Activated CD4-positive, alpha-beta T cell treated with anti-CD3 and anti-CD28 coated beads, Interleukin-2, amount 10 ng/mL, durations not matched to agents 7 days and 5 days (primary cell): ENCODE measurements around the gene MARS2. TPM values are rescaled to one million over a fixed set of nuclear protein-coding genes. Genes with fewer than 3 reads are reported as not detected.
"Not testable (repeated sequence)": the region's sequence is repeated elsewhere in the genome, so short reads cannot be mapped to it uniquely, and the experiment has no call there.

Source experiments
- CTCF ChIA-PET: fragments of 350-600 bp; sonication (Branson Sonifier 250); formaldehyde crosslinking; loops from one replicate; lab custom pipeline; 2021; ENCODE audit warnings: antibody characterized with exemption; lab: Charles Lee
- POLR2A ChIA-PET: fragments of 350-600 bp; sonication (Branson Sonifier 250); formaldehyde crosslinking; loops from one replicate; lab custom pipeline; 2021; ENCODE audit warnings: antibody characterized with exemption; lab: Charles Lee
- DNase-seq: peaks from one replicate; pipeline ENCODE4 v3.0.0-alpha.2; 2020
- H3K27ac Mint-ChIP-seq: one replicate; pipeline ENCODE4 v1.8.0; 2021; ENCODE audit warnings: mild to moderate bottlenecking, moderate library complexity, mixed read lengths
- H3K27me3 Mint-ChIP-seq: one replicate; pipeline ENCODE4 v1.8.0; 2021; ENCODE audit warnings: mixed read lengths
- H3K36me3 Mint-ChIP-seq: one replicate; pipeline ENCODE4 v1.8.0; 2021; ENCODE audit warnings: low read depth, mixed read lengths
- H3K4me1 Mint-ChIP-seq: one replicate; pipeline ENCODE4 v1.8.0; 2021; ENCODE audit warnings: mixed read lengths
- H3K4me3 Mint-ChIP-seq: one replicate; pipeline ENCODE4 v1.8.0; 2021; ENCODE audit warnings: mild to moderate bottlenecking, moderate library complexity, mixed read lengths
- H3K9me3 Mint-ChIP-seq: one replicate; pipeline ENCODE4 v1.8.0; 2021; ENCODE audit warnings: mixed read lengths
- total RNA-seq, 2 experiments: library from RNA; stranded (reverse); gene quantifications; one replicate each; pipeline ENCODE4 v1.2.3, GENCODE V29; 2021

MARS2 gene
- total RNA-seq, 2 experiments from 2014 or later, result 11.1 to 11.9 TPM

GRCh38 chr2:197677056-197677455 is 28.1 kb upstream of the MARS2 start:
- H3K4me3 Mint-ChIP-seq, result no peak overlapping the region
- H3K36me3 Mint-ChIP-seq, result no peaks in the 10 kb centered on the region
- no peaks in the 10 kb centered on the region for H3K9me3 Mint-ChIP-seq
- H3K27me3 Mint-ChIP-seq, result peaks cover 23% of the 10 kb centered on the region
- no peak for DNase-seq
- ChIA-PET POLR2A (no interaction called here), CTCF (no interaction called here)
- H3K4me1 Mint-ChIP-seq, result no peaks in the 10 kb centered on the region
- no peak overlapping the region for H3K27ac Mint-ChIP-seq

- Mint-ChIP-seq H3K27ac (no peak overlapping the region), H3K4me3 (no peak overlapping the region), H3K27me3 (peaks cover 24% of the 10 kb centered on the region), H3K4me1 (no peaks in the 10 kb centered on the region), H3K36me3 (no peaks in the 10 kb centered on the region), H3K9me3 (no peaks in the 10 kb centered on the region)
- DNase-seq, result no peak
- ChIA-PET CTCF (no interaction called here), POLR2A (no interaction called here)
Measured at GRCh38 chr2:197677483-197677882, 27.7 kb upstream of the MARS2 start.

GRCh38 chr2:197695206-197695605 is 10.0 kb upstream of the MARS2 start:
- H3K27me3 Mint-ChIP-seq, H3K27ac Mint-ChIP-seq, CTCF ChIA-PET, H3K4me3 Mint-ChIP-seq, H3K36me3 Mint-ChIP-seq, DNase-seq, POLR2A ChIA-PET, H3K9me3 Mint-ChIP-seq: not testable (repeated sequence)
- H3K4me1 Mint-ChIP-seq, result peaks cover 21% of the 10 kb centered on the region

- not testable (repeated sequence) for DNase-seq
Measured at GRCh38 chr2:197695971-197696370, 9.2 kb upstream of the MARS2 start.

DNA sequence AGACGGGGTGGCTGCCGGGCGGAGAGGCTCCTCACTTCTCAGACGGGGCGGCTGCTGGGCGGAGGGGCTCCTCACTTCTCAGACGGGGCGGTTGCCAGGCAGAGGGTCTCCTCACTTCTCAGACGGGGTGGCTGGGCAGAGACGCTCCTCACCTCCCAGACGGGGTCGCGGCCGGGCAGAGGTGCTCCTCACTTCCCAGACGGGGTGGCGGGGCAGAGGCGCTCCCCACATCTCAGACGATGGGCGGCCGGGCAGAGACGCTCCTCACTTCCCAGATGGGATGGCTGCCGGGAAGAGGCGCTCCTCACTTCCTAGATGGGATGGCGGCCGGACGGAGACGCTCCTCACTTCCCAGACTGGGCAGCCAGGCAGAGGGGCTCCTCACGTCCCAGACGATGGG is 8.6 kb upstream of the MARS2 start:
- H3K4me3 Mint-ChIP-seq, POLR2A ChIA-PET, H3K27me3 Mint-ChIP-seq, DNase-seq, H3K9me3 Mint-ChIP-seq, H3K36me3 Mint-ChIP-seq, H3K27ac Mint-ChIP-seq, CTCF ChIA-PET: not testable (repeated sequence)
- H3K4me1 Mint-ChIP-seq, result peaks cover 29% of the 10 kb centered on the region

More at GRCh38 chr2:197695971-197696370, 9.2 kb upstream of the MARS2 start:
- H3K4me3 Mint-ChIP-seq, H3K27ac Mint-ChIP-seq, CTCF ChIA-PET, POLR2A ChIA-PET, H3K27me3 Mint-ChIP-seq, H3K36me3 Mint-ChIP-seq, H3K9me3 Mint-ChIP-seq: not testable (repeated sequence)
- peaks cover 25% of the 10 kb centered on the region for H3K4me1 Mint-ChIP-seq

DNA sequence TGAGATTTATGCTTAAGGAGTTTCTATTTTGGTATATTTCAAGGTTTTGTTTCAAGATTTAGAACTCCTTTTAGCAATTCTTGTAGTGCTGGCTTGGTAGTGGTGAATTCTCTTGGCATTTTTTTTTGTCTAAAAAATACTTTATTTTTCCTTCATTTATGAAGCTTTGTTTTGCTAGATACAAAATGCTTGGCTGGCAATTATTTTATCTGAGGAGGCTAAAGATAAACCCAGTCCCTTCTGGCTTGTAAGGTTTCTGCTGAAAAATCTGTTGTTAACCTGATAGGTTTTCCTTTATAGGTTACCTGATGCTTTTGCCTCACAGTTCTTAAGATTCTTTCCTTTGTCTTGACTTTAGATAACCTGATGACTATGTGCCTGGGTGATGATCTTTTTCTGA is 5.4 kb upstream of the MARS2 start:
- H3K27ac Mint-ChIP-seq, CTCF ChIA-PET, DNase-seq, H3K27me3 Mint-ChIP-seq, H3K36me3 Mint-ChIP-seq, H3K4me3 Mint-ChIP-seq, POLR2A ChIA-PET, H3K9me3 Mint-ChIP-seq: not testable (repeated sequence)
- peaks cover 29% of the 10 kb centered on the region for H3K4me1 Mint-ChIP-seq

- Mint-ChIP-seq H3K36me3 (peaks cover 2% of the 10 kb centered on the region), H3K27me3 (no peaks in the 10 kb centered on the region), H3K4me1 (peaks cover 32% of the 10 kb centered on the region), H3K27ac (no peak overlapping the region), H3K4me3 (no peak overlapping the region), H3K9me3 (peaks cover 4% of the 10 kb centered on the region)
- DNase-seq, result no peak
- CTCF ChIA-PET, result no interaction called here
- POLR2A ChIA-PET, result no interaction called here
Measured at GRCh38 chr2:197700960-197701359, 4.2 kb upstream of the MARS2 start.

GRCh38 chr2:197704434-197705120 is 592 bp upstream of the MARS2 start:
- ChIA-PET POLR2A (interaction anchor here (0.8 to 1.2 kb wide), 2 partner anchors 189 to 205 kb away, joined by 3 to 4 read pairs; partner anchors contain the start of gene HSPD1), CTCF (interaction anchor here (0.6 to 1.1 kb wide), 3 partner anchors 17 to 46 kb away, joined by 3 to 4 read pairs (median 3); no protein-coding TSS in a partner anchor)
- Mint-ChIP-seq H3K36me3 (peaks cover 17% of the 10 kb centered on the region), H3K27me3 (no peaks in the 10 kb centered on the region), H3K9me3 (peaks cover 4% of the 10 kb centered on the region), H3K4me1 (peaks cover 46% of the 10 kb centered on the region), H3K27ac (peak overlapping the region; percentile 95), H3K4me3 (peak overlapping the region; percentile 81)
- DNase-seq, result no peak

GRCh38 chr2:197705912-197706838 is 1.0 kb downstream of the MARS2 start:
- Mint-ChIP-seq H3K9me3 (no peaks in the 10 kb centered on the region), H3K36me3 (peaks cover 26% of the 10 kb centered on the region), H3K4me3 (peak overlapping the region; percentile 81), H3K27ac (peak overlapping the region; percentile 95), H3K4me1 (peaks cover 49% of the 10 kb centered on the region), H3K27me3 (no peaks in the 10 kb centered on the region)
- DNase-seq, result peak; percentile 19
- ChIA-PET CTCF (no interaction called here), POLR2A (interaction anchor here (0.5 to 1.2 kb wide), 2 partner anchors 207 to 208 kb away, joined by 3 to 5 read pairs; partner anchors contain the start of gene HSPD1)

DNA sequence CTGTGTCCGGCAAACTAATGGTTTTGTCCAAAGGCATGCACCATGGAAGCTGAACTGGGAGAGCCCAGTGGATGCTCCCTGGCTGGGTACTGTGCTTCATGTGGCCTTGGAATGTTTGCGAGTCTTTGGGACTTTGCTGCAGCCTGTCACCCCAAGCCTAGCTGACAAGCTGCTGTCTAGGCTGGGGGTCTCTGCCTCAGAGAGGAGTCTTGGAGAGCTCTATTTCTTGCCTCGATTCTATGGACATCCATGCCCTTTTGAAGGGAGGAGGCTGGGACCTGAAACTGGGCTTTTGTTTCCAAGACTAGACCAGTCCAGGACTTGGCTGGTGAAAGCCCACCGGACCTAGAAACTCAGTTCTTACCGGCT is 1.7 kb downstream of the MARS2 start:
- Mint-ChIP-seq H3K4me3 (peak overlapping the region; percentile 81), H3K27me3 (no peaks in the 10 kb centered on the region), H3K9me3 (no peaks in the 10 kb centered on the region), H3K4me1 (peaks cover 50% of the 10 kb centered on the region), H3K36me3 (peaks cover 30% of the 10 kb centered on the region), H3K27ac (no peak overlapping the region)
- no peak for DNase-seq
- POLR2A ChIA-PET, result interaction anchor here (0.5 kb wide), 1 partner anchor 209 kb away, joined by 5 read pairs; no protein-coding TSS in a partner anchor
- CTCF ChIA-PET, result no interaction called here

DNA sequence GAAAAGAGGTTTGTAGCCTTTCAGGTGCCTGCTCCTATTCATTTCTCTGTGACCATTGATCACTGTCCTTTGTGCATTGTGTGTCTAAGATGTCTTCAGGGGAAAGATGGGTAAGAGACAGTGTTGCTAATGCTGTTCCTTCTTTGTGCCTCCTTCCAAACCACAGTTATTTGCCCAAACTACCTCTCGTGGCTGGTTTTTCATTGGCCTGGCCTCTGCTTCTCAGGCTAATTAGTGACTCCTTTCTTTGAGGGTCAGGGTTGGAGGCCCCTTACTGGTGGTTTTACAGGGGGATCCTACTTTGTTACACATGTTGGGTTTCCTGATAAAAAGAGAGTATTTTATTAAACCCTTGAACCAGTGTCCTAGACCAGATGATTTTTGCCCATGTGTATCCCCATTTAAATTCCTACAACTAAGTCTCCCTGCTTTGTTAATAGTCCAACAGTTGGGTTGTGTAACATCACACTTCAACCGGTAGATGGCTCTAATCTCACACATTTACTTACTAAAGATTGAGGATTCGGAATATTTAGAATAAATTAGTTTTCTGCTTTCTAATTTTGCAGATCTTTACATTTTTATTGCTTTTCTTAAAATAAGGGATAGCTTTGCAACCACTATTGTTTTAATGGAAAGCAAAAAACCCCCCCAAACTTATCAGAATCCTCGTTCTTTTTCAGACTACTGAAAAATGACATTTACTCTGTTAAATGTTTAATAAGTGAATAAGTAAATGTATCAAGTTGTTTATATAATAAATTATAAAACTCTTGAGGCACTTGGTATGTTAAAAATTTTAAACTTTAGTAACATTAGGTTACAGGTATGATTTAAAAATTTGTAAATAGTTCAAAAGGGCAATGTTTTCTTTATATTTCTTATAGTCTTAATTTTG is 2.4 kb downstream of the MARS2 start:
- Mint-ChIP-seq H3K27ac (peak overlapping the region; percentile 77), H3K36me3 (peaks cover 29% of the 10 kb centered on the region), H3K27me3 (no peaks in the 10 kb centered on the region), H3K4me3 (peak overlapping the region; percentile 81), H3K9me3 (no peaks in the 10 kb centered on the region), H3K4me1 (peaks cover 50% of the 10 kb centered on the region)
- ChIA-PET POLR2A (no interaction called here), CTCF (no interaction called here)
- DNase-seq, result peak; percentile 25

GRCh38 chr2:197708331-197708730 is 3.2 kb downstream of the MARS2 start:
- POLR2A ChIA-PET, result no interaction called here

More at GRCh38 chr2:197708331-197708730, 3.2 kb downstream of the MARS2 start:
- peaks cover 28% of the 10 kb centered on the region for H3K36me3 Mint-ChIP-seq
- H3K4me3 Mint-ChIP-seq, result peak overlapping the region; percentile 32
- CTCF ChIA-PET, result no interaction called here
- H3K27ac Mint-ChIP-seq, result no peak overlapping the region
- H3K4me1 Mint-ChIP-seq, result peaks cover 56% of the 10 kb centered on the region
- DNase-seq, result no peak
- H3K27me3 Mint-ChIP-seq, result no peaks in the 10 kb centered on the region
- H3K9me3 Mint-ChIP-seq, result no peaks in the 10 kb centered on the region
